SK-N-SH (cell line): ENCODE measurements around the gene BRINP3.

Experiments
- CTCF ChIP-seq: fragments of 200-600 bp; sonication (generic); IDR thresholded peaks from 2 replicates; pipeline ENCODE4 v1.6.1; 2017; ENCODE audit warnings: antibody characterized with exemption, mild to moderate bottlenecking, moderate library complexity
- EP300 ChIP-seq, 2 experiments: IDR thresholded peaks; 2 replicates each; pipeline versions ENCODE4 v1.4.0 to v1.6.1; 2012; ENCODE audit warnings: borderline replicate concordance in 1 of 2, low read depth in 1 of 2, low read length in 1 of 2
- NFIC ChIP-seq: IDR thresholded peaks from 2 replicates; pipeline ENCODE4 v1.4.0; 2012; ENCODE audit warnings: borderline replicate concordance
- RFX5 ChIP-seq: IDR thresholded peaks from 2 replicates; pipeline ENCODE4 v1.6.1; 2012; ENCODE audit warnings: mild to moderate bottlenecking, improper control_type of control experiment, low read length

- TF ChIP-seq RFX5: no peak
- no peak for TF ChIP-seq CTCF
- TF ChIP-seq EP300 (IDR thresholded peaks at IDR 0.05; ENCODE audit: borderline replicate concordance in 1 of 2, low read depth in 1 of 2, low read length in 1 of 2): no peak
- no peak for TF ChIP-seq NFIC
These were observed 410.1 kb downstream of the BRINP3 start for GRCh38 chr1:190067592-190067991.
